ENCODE results near the gene DGKG. TPM values are rescaled to one million over a fixed set of nuclear protein-coding genes. Genes with fewer than 3 reads are reported as not detected.

The DGKG gene
- polyA plus RNA-seq, 3 donors, result 4.2 to 9.2 (median 4.3) TPM

GRCh38 chr3:186385856-186386602 lies 24.0 kb upstream of the DGKG start:
- no peak overlapping the region for H3K27ac Mint-ChIP-seq
- H3K4me1 ChIP-seq (ENCODE audit: control insufficient read depth in 1 of 2, insufficient read depth in 2 of 2, low read length in 2 of 2), result no peaks in the 10 kb centered on the region
- H3K79me2 ChIP-seq (ENCODE audit: insufficient read depth, low read length), result no peaks in the 10 kb centered on the region
- H3K9me3 Mint-ChIP-seq, result peaks cover 0 to 3% (median 0%) of the 10 kb centered on the region in 7 donors
- WGBS (ENCODE audit: insufficient coverage), result 97% methylated on average over 4 of the region's 5 CpGs
- TF ChIP-seq CTCF (IDR thresholded peaks at IDR 0.05), result no peak
- H3K4me2 ChIP-seq (replicated peaks; ENCODE audit: extremely low read depth, low read length, poor library complexity, severe bottlenecking), result no peak overlapping the region
- H3K27ac ChIP-seq (ENCODE audit: low read depth in 1 of 2, low read length in 2 of 2), result no peak overlapping the region
- peaks cover 7% of the 10 kb centered on the region for H3K4me1 Mint-ChIP-seq
- H3K27me3 ChIP-seq (ENCODE audit: control insufficient read depth in 2 of 2, insufficient read depth in 2 of 2, low read length in 2 of 2), result no peaks in the 10 kb centered on the region
- intact Hi-C loops (cut with micrococcal nuclease), result no loop called here
- no peaks in the 10 kb centered on the region for H3K36me3 Mint-ChIP-seq
- peaks cover 0 to 3% (median 1%) of the 10 kb centered on the region in 3 donors for H3K27me3 Mint-ChIP-seq (ENCODE audit: low read depth in 3 of 3)
- H3K36me3 ChIP-seq (replicated peaks in 1 of 2; ENCODE audit: control insufficient read depth in 1 of 2, insufficient read depth in 2 of 2, low read length in 2 of 2), result no peaks in the 10 kb centered on the region
- no peak overlapping the region for H3K4me3 ChIP-seq (replicated peaks in 1 of 3; ENCODE audit: low read depth in 2 of 3, low read length in 3 of 3)
- no peaks in the 10 kb centered on the region for H3K9me3 ChIP-seq (replicated peaks in 1 of 2; ENCODE audit: control insufficient read depth in 1 of 2, insufficient read depth in 1 of 2, low read length in 2 of 2)
- no peak overlapping the region for H3K4me3 Mint-ChIP-seq
- H3K9ac ChIP-seq (ENCODE audit: insufficient read depth, low read length, poor library complexity, severe bottlenecking), result no peak overlapping the region
- no peak for DNase-seq
- H2AFZ ChIP-seq (ENCODE audit: insufficient read depth, low read depth, low read length, poor library complexity, severe bottlenecking), result no peak overlapping the region
- H4K20me1 ChIP-seq (ENCODE audit: insufficient read depth, low read length), result no peaks in the 10 kb centered on the region

GRCh38 chr3:186383026-186383993 lies 21.3 kb upstream of the DGKG start:
- 97% methylated on average over 12 of the region's 18 CpGs for WGBS (ENCODE audit: insufficient coverage)
- intact Hi-C loops (cut with micrococcal nuclease), result no loop called here
- Mint-ChIP-seq H3K9me3 (peaks cover 0 to 7% (median 4%) of the 10 kb centered on the region in 7 donors), H3K4me1 (peaks cover 10% of the 10 kb centered on the region), H3K4me3 (no peak overlapping the region), H3K36me3 (peaks cover 0 to 4% of the 10 kb centered on the region in 2 donors), H3K27ac (no peak overlapping the region), H3K27me3 (ENCODE audit: low read depth in 3 of 3) (peaks cover 0 to 3% (median 1%) of the 10 kb centered on the region in 3 donors)
- Histone ChIP-seq H3K9ac (ENCODE audit: insufficient read depth, low read length, poor library complexity, severe bottlenecking) (no peak overlapping the region), H3K36me3 (replicated peaks in 1 of 2; ENCODE audit: control insufficient read depth in 1 of 2, insufficient read depth in 2 of 2, low read length in 2 of 2) (no peaks in the 10 kb centered on the region), H4K20me1 (ENCODE audit: insufficient read depth, low read length) (no peaks in the 10 kb centered on the region), H3K4me1 (ENCODE audit: control insufficient read depth in 1 of 2, insufficient read depth in 2 of 2, low read length in 2 of 2) (no peaks in the 10 kb centered on the region), H3K9me3 (replicated peaks in 1 of 2; ENCODE audit: control insufficient read depth in 1 of 2, insufficient read depth in 1 of 2, low read length in 2 of 2) (no peaks in the 10 kb centered on the region), H3K79me2 (ENCODE audit: insufficient read depth, low read length) (no peaks in the 10 kb centered on the region), H3K27ac (ENCODE audit: low read depth in 1 of 2, low read length in 2 of 2) (no peak overlapping the region), H3K4me3 (replicated peaks in 1 of 3; ENCODE audit: low read depth in 2 of 3, low read length in 3 of 3) (no peak overlapping the region), H3K4me2 (replicated peaks; ENCODE audit: extremely low read depth, low read length, poor library complexity, severe bottlenecking) (no peak overlapping the region), H2AFZ (ENCODE audit: insufficient read depth, low read depth, low read length, poor library complexity, severe bottlenecking) (no peak overlapping the region), H3K27me3 (ENCODE audit: control insufficient read depth in 2 of 2, insufficient read depth in 2 of 2, low read length in 2 of 2) (no peaks in the 10 kb centered on the region)
- TF ChIP-seq CTCF (IDR thresholded peaks at IDR 0.05), result no peak
- DNase-seq, result no peak
